ENCODE data around the gene MRFAP1L1.

MRFAP1L1 gene

GRCh38 chr4:6696611-6697010 lies 13.1 kb downstream of the MRFAP1L1 start:
- peaks cover 4% of the 10 kb centered on the region for H3K79me2 ChIP-seq
- H3K4me2 ChIP-seq (ENCODE audit: low read length) = peak overlapping the region; percentile 16
- H3K36me3 ChIP-seq (ENCODE audit: control insufficient read depth, insufficient read depth, low read length) = no peaks in the 10 kb centered on the region
- H3K9me3 ChIP-seq (ENCODE audit: control insufficient read depth, low read length) = no peaks in the 10 kb centered on the region
- H2AFZ ChIP-seq = peak overlapping the region; percentile 74
- H3K9ac ChIP-seq = no peak overlapping the region
- H3K27me3 ChIP-seq (ENCODE audit: control insufficient read depth, insufficient read depth, low read length) = no peaks in the 10 kb centered on the region
- peak overlapping the region; percentile 7 for H3K4me3 ChIP-seq (ENCODE audit: low read depth, low read length)
- peaks cover 20% of the 10 kb centered on the region for H3K4me1 ChIP-seq
- H3K27ac ChIP-seq = peak overlapping the region; percentile 88
- TF ChIP-seq CTCF (IDR thresholded peaks at IDR 0.05) = no peak

- Histone ChIP-seq H3K4me2 (ENCODE audit: low read length) (peak overlapping the region; percentile 16), H3K4me3 (ENCODE audit: low read depth, low read length) (no peak overlapping the region), H3K79me2 (peaks cover 2% of the 10 kb centered on the region), H3K4me1 (peaks cover 20% of the 10 kb centered on the region), H3K9ac (no peak overlapping the region), H3K36me3 (ENCODE audit: control insufficient read depth, insufficient read depth, low read length) (no peaks in the 10 kb centered on the region), H3K27me3 (ENCODE audit: control insufficient read depth, insufficient read depth, low read length) (no peaks in the 10 kb centered on the region), H2AFZ (peak overlapping the region; percentile 74), H3K27ac (peak overlapping the region; percentile 88), H3K9me3 (ENCODE audit: control insufficient read depth, low read length) (no peaks in the 10 kb centered on the region)
- TF ChIP-seq CTCF (IDR thresholded peaks at IDR 0.05) = no peak
These were observed 13.7 kb downstream of the MRFAP1L1 start for GRCh38 chr4:6695660-6696610.

- H3K27ac ChIP-seq = no peak overlapping the region
- H3K9ac ChIP-seq = no peak overlapping the region
- no peak overlapping the region for H2AFZ ChIP-seq
- H3K4me2 ChIP-seq (ENCODE audit: low read length) = no peak overlapping the region
- H3K9me3 ChIP-seq (ENCODE audit: control insufficient read depth, low read length) = no peaks in the 10 kb centered on the region
- peaks cover 2% of the 10 kb centered on the region for H3K79me2 ChIP-seq
- no peak for TF ChIP-seq CTCF (IDR thresholded peaks at IDR 0.05)
- no peaks in the 10 kb centered on the region for H3K36me3 ChIP-seq (ENCODE audit: control insufficient read depth, insufficient read depth, low read length)
- no peaks in the 10 kb centered on the region for H3K27me3 ChIP-seq (ENCODE audit: control insufficient read depth, insufficient read depth, low read length)
- peaks cover 20% of the 10 kb centered on the region for H3K4me1 ChIP-seq
- H3K4me3 ChIP-seq (ENCODE audit: low read depth, low read length) = no peak overlapping the region
These were observed 15.3 kb downstream of the MRFAP1L1 start for GRCh38 chr4:6694177-6694901.

- Histone ChIP-seq H3K4me3 (ENCODE audit: low read depth, low read length) (no peak within 1 kb of the TSS), H3K36me3 (ENCODE audit: control insufficient read depth, insufficient read depth, low read length) (no peaks in the 10 kb centered on the region), H2AFZ (no peak within 1 kb of the TSS), H3K27ac (no peak within 1 kb of the TSS), H3K27me3 (ENCODE audit: control insufficient read depth, insufficient read depth, low read length) (no peaks in the 10 kb centered on the region), H3K4me2 (ENCODE audit: low read length) (no peak within 1 kb of the TSS), H3K4me1 (peaks cover 20% of the 10 kb centered on the region), H3K9ac (no peak within 1 kb of the TSS), H3K79me2 (peaks cover 2% of the 10 kb centered on the region), H3K9me3 (ENCODE audit: control insufficient read depth, low read length) (no peaks in the 10 kb centered on the region)
- no peak for TF ChIP-seq CTCF (IDR thresholded peaks at IDR 0.05)
These were observed 16.2 kb downstream of the MRFAP1L1 start, which contains the start of gene S100P for GRCh38 chr4:6693231-6694176. TSS of gene S100P (plus strand) at chr4:6693878. CDS start at chr4:6693933, 55 bp downstream.
